K562 (cell line): ENCODE data around the gene NTRK1. TPM values are rescaled to one million over a fixed set of nuclear protein-coding genes. Genes with fewer than 3 reads are reported as not detected.

Experiments used
- AFF1 ChIP-seq, 2 experiments: fragments of 450-650 bp; IDR thresholded peaks; 2 replicates each; pipeline ENCODE4 v1.6.1; 2018; ENCODE audit warnings: mild to moderate bottlenecking in 2 of 2, low read depth in 1 of 2; ENCODE audit not compliant: partially characterized antibody in 2 of 2
- ARNT ChIP-seq, 2 experiments: fragments of 450-650 bp; IDR thresholded peaks; 2 replicates each; pipeline ENCODE4 v1.6.1; 2016; ENCODE audit warnings: mild to moderate bottlenecking in 1 of 2
- CEBPB ChIP-seq: fragments of 450-650 bp; IDR thresholded peaks from 2 replicates; pipeline ENCODE4 v1.6.1; 2016; ENCODE audit warnings: missing genetic modification characterization, missing compliant biosample characterization
- CREB5 ChIP-seq: fragments of 250-450 bp; sonication (Bioruptor Pico); IDR thresholded peaks from 2 replicates; pipeline ENCODE4 v1.5.0; 2020; ENCODE audit warnings: mild to moderate bottlenecking
- FOXP1 ChIP-seq: sonication (generic); formaldehyde crosslinking; IDR thresholded peaks from 2 replicates; pipeline ENCODE4 v1.8.0; 2022; ENCODE audit warnings: mild to moderate bottlenecking, missing genetic modification reagents
- MAFG ChIP-seq: fragments of 450-650 bp; conservative IDR thresholded peaks from 2 replicates; pipeline ENCODE4 v1.6.1; 2016; ENCODE audit warnings: missing genetic modification characterization, missing compliant biosample characterization
- MCM2 ChIP-seq: fragments of 450-650 bp; IDR thresholded peaks from 2 replicates; pipeline ENCODE4 v1.6.1; 2017; ENCODE audit warnings: low read depth, mild to moderate bottlenecking
- MECOM ChIP-seq: fragments of 250-450 bp; sonication (Bioruptor Pico); IDR thresholded peaks from 2 replicates; pipeline ENCODE4 v1.8.0; 2022; ENCODE audit warnings: inconsistent platforms
- MEF2D ChIP-seq: conservative IDR thresholded peaks from 2 replicates; pipeline ENCODE4 v1.6.1; 2016; ENCODE audit warnings: low read depth, missing genetic modification characterization, missing compliant biosample characterization
- NFIC ChIP-seq: fragments of 450-650 bp; IDR thresholded peaks from 2 replicates; pipeline ENCODE4 v1.6.1; 2017; ENCODE audit warnings: mild to moderate bottlenecking, inconsistent platforms
- PBX2 ChIP-seq, 2 experiments: IDR thresholded peaks in 1 of 2; conservative IDR thresholded peaks in 1 of 2; 2 replicates each; pipeline ENCODE4 v1.6.1; 2016; ENCODE audit warnings: low read depth in 2 of 2, mild to moderate bottlenecking in 1 of 2, missing compliant biosample characterization in 1 of 2, missing genetic modification characterization in 1 of 2, moderate library complexity in 1 of 2
- ZC3H8 ChIP-seq: fragments of 450-650 bp; IDR thresholded peaks from 2 replicates; pipeline ENCODE4 v1.6.1; 2017
- ZEB2 ChIP-seq: fragments of 450-650 bp; IDR thresholded peaks from 2 replicates; pipeline ENCODE4 v1.6.1; 2016
- ZNF134 ChIP-seq: fragments of 250-450 bp; sonication (Bioruptor Pico); conservative IDR thresholded peaks from 2 replicates; pipeline ENCODE4 v1.4.0; 2020
- ZNF263 ChIP-seq: sonication (generic); formaldehyde crosslinking; IDR thresholded peaks from 2 replicates; pipeline ENCODE4 v1.8.0; 2022; ENCODE audit warnings: mild to moderate bottlenecking, missing genetic modification reagents, borderline replicate concordance
- ZNF280A ChIP-seq: fragments of 450-650 bp; IDR thresholded peaks from 2 replicates; pipeline ENCODE4 v1.6.1; 2018; ENCODE audit warnings: mild to moderate bottlenecking, low read depth; ENCODE audit not compliant: partially characterized antibody
- polyA plus RNA-seq, 8 experiments: library from polyadenylated mRNA; depleted of rRNA in 4 of 8; stranded (reverse) in 5 of 8; unstranded in 3 of 8; fragments of >200 nt; fragmentation: Nextera tagmentation in 2 of 8; fragmentation: Illumina TruSeq in 1 of 8; extraction: Ambion mirVana in 2 of 8; extraction: Trizol in 1 of 8; gene quantifications; 2 replicates each; pipeline versions ENCODE4 v1.2.1 to v1.2.3, GENCODE V29; 2011 to 2014; ENCODE audit warnings: inconsistent platforms in 1 of 8, missing spikeins in 1 of 8
- total RNA-seq, 7 experiments: library from RNA; depleted of rRNA in 6 of 7; stranded (reverse); fragments of >200 nt in 6 of 7; fragmentation: Illumina TruSeq in 2 of 7; extraction: Trizol in 2 of 7; gene quantifications; 2 replicates each; pipeline versions ENCODE4 v1.2.1 to v1.2.3, GENCODE V29; 2011 to 2021; ENCODE audit warnings: low replicate concordance in 1 of 7

NTRK1 gene
- total and polyA plus RNA-seq, 9 of the 15 experiments (the other 6 are each of a cell fraction or from before 2014, with no cell fraction given): 0.46 to 30.0 (median 7.9) TPM

- no peak for TF ChIP-seq PBX2 (CRISPR knock-in tag; IDR thresholded peaks at IDR 0.05; ENCODE audit: low read depth)
- peak; percentile 74 for TF ChIP-seq PBX2 (tag; conservative IDR thresholded peaks at IDR 0.05; ENCODE audit: low read depth)
- TF ChIP-seq FOXP1 (CRISPR knock-in tag): no peak
- no peak for TF ChIP-seq ZNF134 (CRISPR knock-in tag)
- peak; percentile 60 for TF ChIP-seq MAFG (tag)
- TF ChIP-seq ARNT (IDR thresholded peaks at IDR 0.05): peak; percentile 90
- TF ChIP-seq MCM2: no peak
- TF ChIP-seq ZNF263: 0 out of 2 replicates have a peak, but pooled peaks have one; percentile 10
- TF ChIP-seq NFIC: peak; percentile 84
- TF ChIP-seq ZEB2: peak; percentile 94
- TF ChIP-seq ZNF280A: no peak
- TF ChIP-seq MEF2D (tag): no peak
- peak; percentile 26 to 89 for TF ChIP-seq AFF1 (IDR thresholded peaks at IDR 0.05; ENCODE audit: low read depth in 1 of 2, partially characterized antibody in 2 of 2)
- TF ChIP-seq CEBPB (tag): no peak
- TF ChIP-seq MECOM (CRISPR knock-in tag): peak; percentile 97
- no peak for TF ChIP-seq ZC3H8
- TF ChIP-seq CREB5 (CRISPR knock-in tag): no peak
These were observed 2.4 kb downstream of the NTRK1 start (continued) for GRCh38 chr1:156862997-156863599.
